HG02970 (cell line): ENCODE measurements around the gene INTS1.

Experiments
- ATAC-seq: cut with Tn5 transposase; IDR thresholded peaks from one replicate; pipeline ENCODE4 v1.9.1; 2021; ENCODE audit warnings: mild to moderate bottlenecking, moderate library complexity, moderate number of reproducible peaks; ENCODE audit not compliant: unreplicated experiment, low FRiP score

Gene INTS1

DNA sequence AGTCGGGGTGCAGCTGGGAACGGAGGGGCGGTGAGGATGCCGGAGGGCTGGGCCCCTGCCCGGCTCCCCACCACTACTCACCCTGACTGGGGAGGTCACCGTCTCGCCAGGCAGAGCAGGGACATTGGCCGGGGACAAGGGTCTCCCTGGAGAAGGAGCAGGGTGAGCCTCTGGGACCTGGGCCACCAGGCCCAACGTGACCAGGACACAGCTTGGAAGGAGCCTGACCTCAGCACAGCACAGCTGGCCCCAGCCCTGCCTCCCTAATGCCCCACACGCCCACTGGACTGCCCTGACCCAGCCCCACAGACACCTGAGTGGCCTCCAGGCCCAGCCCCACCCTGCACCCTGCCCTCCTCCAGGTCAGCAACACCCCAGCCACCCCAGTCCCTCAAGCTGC is 66.0 kb downstream of the INTS1 start:
- no peak for ATAC-seq

DNA sequence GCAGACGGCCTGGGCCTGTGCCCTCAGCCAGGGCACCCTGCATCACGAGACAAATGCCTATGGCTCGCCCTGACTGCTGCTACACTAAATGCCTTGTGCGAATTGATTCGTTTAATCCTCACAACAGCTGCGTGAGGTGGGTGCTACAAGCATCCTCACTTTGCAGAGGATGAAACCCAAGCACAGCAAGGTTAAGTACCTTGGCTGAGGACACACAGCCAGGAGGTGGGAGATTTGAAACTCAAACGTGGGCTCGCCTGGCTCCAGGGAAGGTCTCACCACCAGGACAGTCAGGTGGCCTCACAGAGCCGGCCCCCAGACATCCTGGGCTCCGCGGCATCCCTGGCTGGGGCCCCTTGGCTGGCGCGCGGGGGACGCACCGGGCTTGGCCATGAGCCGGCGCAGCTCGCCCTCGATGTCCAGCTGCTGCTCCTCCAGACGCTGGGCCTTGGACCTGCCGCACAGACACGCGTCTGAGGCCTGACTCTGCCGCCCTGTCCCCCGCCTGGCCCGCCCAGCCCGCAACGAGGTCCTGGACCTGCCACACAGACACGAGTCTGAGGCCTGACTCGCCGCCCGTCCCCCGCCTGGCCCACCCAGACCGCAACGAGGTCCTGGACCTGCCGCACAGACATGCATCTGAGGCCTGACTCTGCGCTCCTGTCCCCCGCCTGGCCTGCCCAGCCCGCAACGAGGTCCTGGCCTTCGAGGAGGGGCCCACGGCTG is 66.9 kb downstream of the INTS1 start:
- ATAC-seq = no peak

DNA sequence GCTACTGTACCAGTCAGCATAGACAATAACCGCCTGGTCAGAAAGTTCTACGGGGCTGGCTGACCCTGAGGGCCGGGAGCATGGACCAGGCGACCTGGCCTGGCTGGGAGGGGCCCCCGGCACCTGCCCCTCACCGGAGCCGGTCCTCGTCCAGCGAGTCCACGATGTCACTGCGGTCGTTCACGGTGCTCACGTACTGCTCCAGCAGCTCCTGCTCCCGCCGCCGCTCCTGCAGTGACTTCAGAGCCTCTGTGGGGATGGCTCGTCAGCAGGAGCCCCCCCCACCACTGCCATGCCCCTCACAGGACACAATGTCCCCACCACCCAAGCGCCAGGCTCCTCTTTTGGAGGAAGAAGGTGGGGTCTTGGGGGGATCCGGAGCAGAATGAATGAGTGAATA is 67.6 kb downstream of the INTS1 start:
- ATAC-seq = no peak

DNA sequence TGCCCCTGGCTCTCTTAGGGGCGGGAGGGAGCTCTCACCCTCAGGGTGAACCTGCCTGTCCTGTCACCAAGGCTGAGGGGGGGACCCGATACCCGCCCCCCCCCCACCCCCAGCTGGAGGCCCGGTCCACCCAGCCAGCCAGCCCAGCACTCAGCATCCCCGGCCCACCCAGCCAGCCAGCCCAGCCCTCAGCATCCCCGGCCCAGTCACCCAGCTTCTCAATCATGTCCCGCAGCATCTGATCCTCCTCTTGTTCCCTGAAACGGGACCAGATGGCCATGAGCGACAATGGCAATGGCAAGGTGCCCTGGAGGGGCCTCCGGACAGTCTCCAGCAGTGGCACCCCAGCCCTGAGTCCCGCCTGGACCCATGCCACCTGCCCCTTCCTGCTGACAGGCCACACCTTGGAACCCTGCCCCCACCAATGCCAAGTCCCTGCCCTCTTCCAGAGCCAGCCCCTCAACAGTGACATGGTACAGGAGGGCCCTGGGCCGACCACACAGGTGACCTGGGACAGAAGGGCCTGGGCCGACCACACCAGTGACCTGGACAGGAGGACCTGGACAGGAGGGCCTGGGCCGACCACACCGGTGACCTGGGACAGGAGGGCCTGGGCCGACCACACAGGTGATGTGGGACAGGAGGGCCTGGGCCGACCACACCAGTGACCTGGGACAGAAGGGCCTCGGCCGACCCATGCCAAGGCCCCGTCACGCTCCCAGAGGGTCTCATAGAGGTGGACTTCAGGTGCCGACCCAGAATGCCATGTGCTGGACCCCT is 69.1 kb downstream of the INTS1 start:
- ATAC-seq = no peak

DNA sequence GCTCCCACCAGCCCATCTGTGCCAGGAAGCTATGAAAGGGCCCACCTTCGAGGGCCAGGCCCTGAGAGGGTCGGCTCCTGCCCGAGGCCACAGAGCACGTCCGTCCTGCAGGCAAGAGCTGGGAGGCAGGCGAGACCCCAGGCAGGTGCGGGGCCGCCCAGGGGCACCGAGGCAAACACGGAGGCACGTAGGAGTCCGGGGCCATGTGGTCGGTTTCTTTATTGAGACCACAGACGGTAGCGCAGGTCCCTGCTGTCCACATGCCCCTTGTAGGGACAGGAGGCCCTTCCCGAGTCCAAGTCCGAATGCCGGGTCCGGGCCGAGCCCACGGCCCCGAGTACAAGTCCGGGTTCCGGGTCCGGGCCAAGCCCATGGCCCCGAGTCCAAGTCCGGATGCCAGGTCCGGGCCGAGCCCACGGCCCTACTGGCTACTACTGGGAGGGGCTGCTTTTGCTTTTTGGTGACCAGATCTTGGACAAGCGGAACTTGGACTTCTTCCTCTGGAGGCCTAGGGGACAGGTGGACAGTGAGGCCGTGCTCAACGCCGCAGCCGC is 69.9 kb downstream of the INTS1 start:
- no peak for ATAC-seq

DNA sequence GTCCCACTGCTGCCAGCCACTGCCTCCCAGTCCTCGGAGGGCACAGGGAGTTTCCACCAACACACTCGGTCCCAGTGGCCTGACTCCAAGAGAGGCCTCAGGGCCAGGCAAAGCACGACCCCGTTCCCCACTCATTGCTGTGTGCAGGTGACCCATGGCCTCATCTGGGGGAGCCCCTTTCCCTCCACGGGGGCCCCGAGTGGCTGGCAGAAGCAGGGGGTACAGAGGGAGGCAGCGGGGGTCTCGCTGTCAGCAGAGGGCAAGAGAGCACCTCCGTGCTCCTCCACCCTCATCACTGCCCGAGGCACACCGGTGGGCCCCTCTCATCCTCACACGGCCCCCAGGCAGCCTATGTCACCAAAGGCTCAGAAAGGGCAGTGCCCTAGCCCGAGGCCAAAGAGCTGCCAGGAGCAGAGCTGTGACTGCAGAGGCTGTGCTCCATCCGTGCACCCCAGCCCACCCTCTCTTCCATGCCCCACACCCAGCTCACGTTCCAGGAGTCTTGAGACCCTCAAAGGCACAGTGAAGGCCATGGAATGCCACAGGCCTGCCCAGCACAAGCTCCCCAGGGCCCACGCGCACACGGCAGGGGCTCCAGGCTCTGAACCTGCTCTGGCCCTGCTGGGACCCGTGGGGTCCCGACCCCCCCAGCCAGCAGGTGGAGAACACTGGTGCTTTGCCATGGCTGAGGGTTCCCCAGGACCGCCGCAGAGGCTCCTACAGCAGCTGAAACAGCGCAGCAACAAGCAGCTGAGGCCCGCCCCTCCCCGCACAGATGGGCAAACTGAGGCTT is 70.9 kb downstream of the INTS1 start:
- ATAC-seq = no peak

DNA sequence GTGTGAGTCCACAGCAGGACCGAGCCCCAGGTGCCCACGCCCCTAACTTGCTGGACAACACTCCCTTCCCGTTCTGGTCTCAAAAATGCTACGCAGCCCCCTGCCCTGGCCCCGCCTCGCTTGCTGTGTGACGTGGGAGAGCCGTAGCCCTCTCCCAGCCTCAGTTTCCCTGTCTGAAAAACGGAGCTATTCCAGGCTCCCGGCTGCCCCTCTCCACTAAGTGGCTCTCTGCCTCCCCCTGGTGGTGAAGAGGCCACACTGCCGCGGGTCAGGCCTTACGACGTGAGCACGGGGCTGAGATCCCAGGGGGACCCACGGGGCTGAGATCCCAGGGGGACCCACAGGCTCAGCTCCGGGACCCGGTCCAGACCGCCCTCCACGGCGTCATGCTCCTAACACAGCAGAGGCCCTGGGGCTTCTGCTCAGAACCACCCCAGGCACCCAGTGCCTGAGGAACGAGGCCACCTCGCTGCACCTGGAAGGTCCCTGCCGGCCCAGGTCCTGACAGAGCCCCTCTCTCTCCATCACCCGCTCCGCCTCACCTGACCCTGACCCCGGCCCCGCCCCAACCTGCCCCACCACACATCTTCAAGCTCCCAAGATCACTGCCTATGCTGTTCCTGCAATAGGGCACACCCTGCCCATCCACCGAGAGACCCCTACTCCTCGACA is 71.6 kb downstream of the INTS1 start:
- ATAC-seq = no peak

DNA sequence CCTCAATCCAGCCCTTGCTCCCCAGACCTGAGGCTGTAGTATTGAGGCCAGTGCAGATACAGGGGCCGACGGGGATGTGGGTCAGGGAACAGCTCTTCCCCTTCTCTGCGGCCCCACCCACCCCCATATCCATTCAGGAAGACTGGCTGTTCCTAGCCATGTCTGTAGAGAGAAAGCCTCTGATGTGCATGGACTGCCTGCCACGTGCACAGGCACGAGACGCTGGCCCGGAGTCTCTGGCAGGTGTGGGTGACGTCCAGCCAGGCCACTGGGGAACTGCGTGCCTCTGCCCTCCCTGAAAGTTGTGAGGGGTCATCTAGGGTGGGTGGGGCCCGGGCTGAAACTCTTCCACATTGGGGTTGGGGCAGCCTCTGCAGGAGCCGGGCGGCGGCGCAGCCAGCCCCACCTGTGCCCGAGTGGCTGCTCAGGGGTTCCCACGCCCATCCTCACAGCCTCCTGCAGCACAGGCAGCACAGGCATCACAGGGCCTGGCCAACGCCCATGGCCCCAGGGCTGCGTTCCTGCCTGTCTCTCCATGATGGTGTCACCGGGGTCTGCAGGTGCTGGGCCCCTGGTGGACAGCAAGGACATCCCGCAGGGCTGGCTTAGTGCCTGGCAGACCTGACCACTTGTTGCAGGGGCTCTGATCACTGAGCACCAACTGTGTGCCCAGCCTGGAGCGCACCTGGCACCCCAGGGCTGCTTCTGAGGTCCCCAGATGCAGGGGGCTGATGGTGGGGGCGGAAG is 72.4 kb downstream of the INTS1 start:
- ATAC-seq = no peak

DNA sequence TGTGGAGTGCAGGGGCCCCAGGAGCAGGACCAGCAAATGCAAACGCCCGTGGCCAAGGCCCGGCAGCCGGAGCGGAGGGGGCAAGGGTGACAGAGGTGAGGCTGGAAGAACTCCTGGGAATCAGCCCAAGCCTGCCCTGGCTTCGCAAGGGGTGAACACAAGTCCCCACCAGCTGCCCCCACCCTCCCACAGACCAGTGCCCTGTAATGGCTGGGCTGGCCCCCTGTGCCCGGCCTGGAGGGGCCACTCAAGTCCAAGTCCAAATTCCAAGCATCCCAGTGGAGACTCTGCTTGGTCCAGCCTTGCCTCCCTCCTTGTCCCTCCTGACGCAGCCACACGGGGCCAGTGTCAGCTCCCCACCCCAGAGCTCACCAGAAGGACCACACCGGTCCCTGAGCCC is 73.0 kb downstream of the INTS1 start:
- ATAC-seq = no peak

DNA sequence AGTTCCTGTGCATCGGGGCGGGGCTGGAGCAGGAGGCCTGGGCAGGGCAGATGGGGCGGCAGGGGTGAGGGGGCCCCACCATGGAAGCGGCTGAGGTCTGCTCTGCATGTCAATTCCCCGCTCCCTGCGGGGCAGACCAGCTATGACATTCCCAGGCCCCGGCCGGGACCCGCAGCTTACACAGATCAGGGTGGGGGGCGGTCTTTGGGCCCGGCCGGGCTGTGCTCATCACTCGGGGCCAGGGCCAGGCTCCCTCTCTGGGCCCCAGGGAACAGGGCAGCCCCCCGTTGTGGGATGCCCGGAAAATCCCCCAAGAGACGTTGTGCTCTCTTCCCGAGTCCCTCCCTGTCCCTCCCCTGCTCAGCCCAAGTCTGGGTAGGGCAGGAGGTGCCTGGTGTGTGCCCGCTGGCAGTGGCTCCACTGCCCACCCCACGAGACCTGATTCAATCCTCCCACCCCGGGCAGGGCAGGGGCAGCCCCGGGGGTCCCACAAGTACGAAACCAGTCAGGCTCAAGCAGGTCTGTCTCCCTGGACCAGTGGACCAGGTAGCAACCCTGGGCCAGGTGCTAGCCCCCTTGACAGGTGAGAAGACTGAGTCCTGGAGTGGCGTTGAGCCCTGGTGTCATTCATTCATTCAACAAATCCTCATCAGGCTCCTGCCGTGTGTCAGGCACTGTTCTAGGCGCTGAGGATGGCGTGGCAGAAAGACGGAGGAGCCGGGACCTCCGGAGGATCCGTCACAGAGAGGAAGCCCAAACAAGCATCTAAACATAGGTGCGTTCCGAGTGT is 73.9 kb downstream of the INTS1 start:
- no peak for ATAC-seq

DNA sequence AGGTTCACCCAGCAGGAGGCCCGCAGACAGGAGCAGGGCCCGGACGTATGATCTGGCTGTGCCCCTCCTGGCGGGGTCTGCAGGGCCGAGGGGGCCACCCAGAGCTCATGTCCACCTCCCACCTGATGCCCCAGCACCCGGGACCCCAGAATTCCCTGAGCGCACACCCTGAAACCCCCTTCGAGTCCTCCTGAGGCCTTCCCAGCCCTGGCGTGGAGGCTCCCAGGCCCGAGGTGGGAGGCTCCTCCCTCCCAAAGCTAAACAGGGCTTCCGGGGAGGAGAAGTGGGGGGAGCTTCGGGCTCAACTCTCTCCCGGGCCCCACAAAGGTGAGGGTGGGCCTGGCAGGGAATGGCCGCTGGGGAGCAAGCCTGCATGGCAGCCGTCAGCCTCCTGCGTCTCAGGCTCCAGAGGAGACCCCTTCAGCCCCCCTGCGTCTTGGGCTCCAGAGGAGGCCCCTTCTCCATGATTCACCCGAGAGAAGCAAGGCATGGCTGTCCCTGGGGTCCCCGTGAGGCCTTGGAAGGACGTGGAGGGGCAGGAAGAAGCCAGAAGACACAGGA is 75.2 kb downstream of the INTS1 start:
- no peak for ATAC-seq

DNA sequence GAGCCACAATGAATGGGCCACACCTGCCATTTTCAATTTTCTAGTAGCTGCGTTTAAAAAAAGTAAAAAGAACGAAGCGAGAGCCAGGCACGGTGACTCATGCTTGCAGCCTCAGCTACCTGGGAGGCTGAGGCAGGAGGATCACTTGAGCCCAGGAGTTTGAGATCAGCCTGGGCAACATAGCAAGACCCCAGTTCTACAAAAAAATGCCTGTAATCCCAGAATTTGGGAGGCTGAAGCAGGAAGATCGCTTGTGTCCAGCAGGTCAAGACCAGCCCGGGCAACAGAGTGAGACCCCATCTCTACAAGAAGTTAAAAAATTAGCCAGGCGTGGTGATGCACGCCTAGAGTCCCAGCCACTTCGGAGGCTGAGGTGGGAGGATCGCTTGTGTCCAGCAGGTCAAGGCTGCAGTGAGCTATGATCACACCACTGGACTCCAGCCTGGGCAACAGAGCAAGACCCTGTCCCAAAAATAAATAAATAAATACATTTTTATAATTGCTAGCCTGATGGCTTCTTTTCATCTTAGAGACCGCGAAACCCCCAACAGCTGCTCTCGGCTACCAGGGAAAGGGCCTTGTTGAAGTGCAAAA is 77.0 kb downstream of the INTS1 start:
- no peak for ATAC-seq

DNA sequence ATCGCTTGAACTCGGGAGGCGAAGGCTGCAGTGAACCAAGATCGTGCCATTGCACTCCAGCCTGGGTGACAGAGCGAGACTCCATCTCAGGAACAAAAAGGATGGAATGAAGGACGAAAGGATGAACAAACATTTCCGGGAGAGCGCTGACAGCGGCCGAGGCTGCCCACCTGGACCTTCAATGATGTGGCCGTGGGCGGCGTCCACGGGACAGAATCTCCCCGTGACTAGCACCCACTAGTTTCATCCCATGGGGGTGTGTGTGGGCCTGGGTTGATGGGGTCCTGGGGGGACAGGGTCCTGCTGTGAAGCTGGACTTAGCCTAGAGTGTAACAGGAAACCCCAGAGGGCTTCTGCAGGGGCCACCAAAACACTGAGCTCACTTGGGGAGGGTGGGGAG is 77.7 kb downstream of the INTS1 start:
- ATAC-seq = no peak

DNA sequence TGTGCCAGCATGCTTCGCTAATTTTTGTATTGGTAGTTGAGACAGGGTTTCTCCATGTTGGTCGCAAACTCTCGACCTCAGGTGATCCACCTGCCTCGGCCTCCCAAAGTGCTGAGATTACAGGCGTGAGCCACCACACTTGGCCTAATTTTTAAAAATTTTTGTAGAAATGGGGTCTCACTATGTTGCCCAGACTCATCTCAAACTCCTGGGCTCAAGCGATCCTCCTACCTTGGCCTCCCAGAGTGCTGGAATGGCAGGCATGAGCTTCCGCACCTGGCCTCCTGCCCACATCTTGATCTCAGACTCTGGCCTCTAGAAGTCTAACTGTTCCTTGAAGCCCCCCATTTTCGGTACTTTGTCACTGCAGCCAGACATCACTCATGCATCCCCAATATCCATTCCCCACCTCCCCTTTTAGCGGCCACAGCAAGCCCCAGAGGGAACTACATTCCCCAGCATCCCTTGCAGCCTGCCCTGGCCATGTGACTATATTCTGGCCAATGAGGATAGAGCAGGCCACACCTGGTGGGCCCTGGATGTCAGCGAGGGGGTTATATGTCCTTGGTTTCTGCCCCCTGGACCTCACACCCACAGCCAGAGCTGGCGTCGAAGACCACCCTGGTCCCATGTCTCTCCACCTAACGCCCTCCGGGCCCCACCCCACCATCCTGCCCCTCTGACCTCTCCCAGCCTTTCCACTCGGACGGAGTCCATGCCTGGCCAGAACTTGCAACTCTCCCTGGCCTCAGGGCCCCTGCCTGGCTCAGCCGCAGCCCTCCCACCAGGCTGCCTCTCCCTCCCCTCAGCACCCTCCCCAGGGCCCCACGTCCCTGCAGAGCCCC is 78.7 kb downstream of the INTS1 start:
- ATAC-seq = no peak

DNA sequence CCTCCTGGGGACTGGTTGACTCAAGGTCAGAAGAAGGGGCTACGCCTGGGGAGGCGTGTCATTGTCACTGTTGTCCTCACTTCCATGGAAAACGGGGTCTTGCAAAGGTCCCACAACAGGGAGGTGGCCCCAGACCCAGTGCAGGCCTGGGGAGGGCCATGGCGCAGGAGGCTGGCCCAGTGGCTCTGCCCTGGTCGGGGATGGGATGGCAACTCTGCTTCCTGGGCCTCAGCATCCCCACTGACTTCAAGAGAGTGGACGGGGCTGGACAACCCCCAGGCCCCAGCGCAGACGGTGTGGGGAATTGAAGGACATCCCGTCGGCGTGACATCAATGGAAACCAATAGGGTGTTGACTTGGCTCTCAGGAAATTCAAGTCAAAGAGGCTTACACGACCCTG is 80.1 kb downstream of the INTS1 start:
- no peak for ATAC-seq

DNA sequence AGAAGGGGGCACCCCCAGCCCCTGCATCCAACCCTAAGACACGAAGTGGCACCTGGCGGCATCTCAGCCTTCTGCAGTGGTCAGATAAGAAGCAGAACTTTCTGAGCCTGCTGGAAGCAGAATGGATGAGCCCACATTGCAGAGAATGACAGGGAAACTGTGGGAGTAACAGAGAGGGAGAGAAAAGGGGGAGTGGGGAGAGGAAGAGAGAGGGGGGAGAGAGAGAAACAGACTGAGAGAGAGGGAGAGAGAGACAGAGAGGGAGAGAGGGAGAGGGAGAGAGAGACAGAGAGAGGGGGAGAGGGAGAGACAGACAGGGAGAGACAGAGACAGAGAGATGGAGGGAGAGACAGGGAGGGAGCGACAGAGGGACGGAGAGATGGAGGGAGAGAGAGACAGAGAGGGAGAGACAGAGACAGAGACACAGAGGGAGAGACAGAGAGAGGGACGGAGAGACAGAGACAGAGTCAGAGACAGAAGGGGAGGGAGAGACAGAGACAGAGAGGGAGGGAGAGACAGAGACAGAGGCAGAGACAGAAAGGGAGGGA is 80.9 kb downstream of the INTS1 start:
- ATAC-seq = no peak
